Osteoblast (primary cell): Measurements from ENCODE around the gene CROCC. TPM values are rescaled to one million over a fixed set of nuclear protein-coding genes. Genes with fewer than 3 reads are reported as not detected.
"Not testable (repeated sequence)": the region's sequence is repeated elsewhere in the genome, so short reads cannot be mapped to it uniquely, and the experiment has no call there.

Experiments
- DNase-seq: peaks from one replicate; pipeline ENCODE4 v3.0.0; 2011; ENCODE audit warnings: low spot score, mixed read lengths; ENCODE audit not compliant: insufficient read length; ENCODE audit errors: missing footprints
- H2AFZ ChIP-seq: 2 replicates; pipeline ENCODE4 v1.6.0; 2011; ENCODE audit warnings: mild to moderate bottlenecking, low read length
- H3K27ac ChIP-seq: 2 replicates; pipeline ENCODE4 v1.5.1; 2011; ENCODE audit warnings: mild to moderate bottlenecking, low read depth, low read length, moderate library complexity
- H3K27me3 ChIP-seq: 2 replicates; pipeline ENCODE4 v1.6.0; 2012; ENCODE audit warnings: mild to moderate bottlenecking, control low read depth, inconsistent platforms, low read length, moderate library complexity; ENCODE audit not compliant: insufficient read depth
- H3K36me3 ChIP-seq: 2 replicates; pipeline ENCODE4 v1.5.1; 2011; ENCODE audit warnings: mild to moderate bottlenecking, low read length, control low read depth, moderate library complexity; ENCODE audit not compliant: insufficient read depth
- H3K4me1 ChIP-seq: 2 replicates; pipeline ENCODE4 v1.5.1; 2011; ENCODE audit warnings: mild to moderate bottlenecking, low read length, control low read depth, moderate library complexity; ENCODE audit not compliant: insufficient read depth
- H3K4me2 ChIP-seq: 2 replicates; pipeline ENCODE4 v1.6.0; 2011; ENCODE audit warnings: mild to moderate bottlenecking, low read length; ENCODE audit not compliant: insufficient read depth
- H3K4me3 ChIP-seq: fragments of 200-600 bp; sonication (generic); 3 replicates; pipeline ENCODE4 v1.5.1; 2012; ENCODE audit warnings: mild to moderate bottlenecking, low read length, inconsistent platforms; ENCODE audit not compliant: insufficient read depth
- H3K79me2 ChIP-seq: 2 replicates; pipeline ENCODE4 v1.6.0; 2012; ENCODE audit warnings: mild to moderate bottlenecking, low read length, control low read depth, inconsistent platforms; ENCODE audit not compliant: insufficient read depth
- H3K9me3 ChIP-seq: 2 replicates; pipeline ENCODE4 v1.5.1; 2011; ENCODE audit warnings: low read depth, low read length, control low read depth
- H4K20me1 ChIP-seq: 2 replicates; pipeline ENCODE4 v1.6.0; 2012; ENCODE audit warnings: mild to moderate bottlenecking, low read length, control low read depth; ENCODE audit not compliant: insufficient read depth
- CTCF ChIP-seq: IDR thresholded peaks from 2 replicates; pipeline ENCODE4 v1.5.1; 2011; ENCODE audit warnings: mild to moderate bottlenecking, low read depth, low read length, moderate library complexity; ENCODE audit errors: extremely low read depth
- total RNA-seq: library from RNA; depleted of rRNA; stranded (reverse); fragments of >200 nt; gene quantifications from 2 replicates; pipeline ENCODE4 v1.2.3, GENCODE V29; 2012

Gene CROCC
- total RNA-seq, 1 donor = 20.3 TPM

GRCh38 chr1:16900751-16901150 lies 21.0 kb upstream of the CROCC start:
- Histone ChIP-seq H3K79me2 (no peaks in the 10 kb centered on the region), H2AFZ (no peak overlapping the region), H4K20me1 (no peaks in the 10 kb centered on the region), H3K4me3 (no peak overlapping the region), H3K27ac (no peak overlapping the region), H3K27me3 (no peaks in the 10 kb centered on the region), H3K4me1 (peaks cover 25% of the 10 kb centered on the region), H3K9me3 (no peaks in the 10 kb centered on the region), H3K36me3 (no peaks in the 10 kb centered on the region), H3K4me2 (no peak overlapping the region)
- peak; percentile 21 for DNase-seq
- no peak for TF ChIP-seq CTCF

- H3K4me2 ChIP-seq, H3K9me3 ChIP-seq, DNase-seq, H3K36me3 ChIP-seq, H3K27me3 ChIP-seq, H3K79me2 ChIP-seq, H4K20me1 ChIP-seq, H3K27ac ChIP-seq, H3K4me3 ChIP-seq, H2AFZ ChIP-seq: not testable (repeated sequence)
- H3K4me1 ChIP-seq = peaks cover 27% of the 10 kb centered on the region
Measured at GRCh38 chr1:16901371-16901770, 20.4 kb upstream of the CROCC start.

GRCh38 chr1:16903054-16903453 lies 18.7 kb upstream of the CROCC start:
- H3K4me2 ChIP-seq = peak overlapping the region; percentile 100
- peak overlapping the region; percentile 66 for H2AFZ ChIP-seq
- H3K27ac ChIP-seq = peak overlapping the region; percentile 100
- H3K9me3 ChIP-seq = no peaks in the 10 kb centered on the region
- peak; percentile 18 for DNase-seq
- H3K4me1 ChIP-seq = peaks cover 27% of the 10 kb centered on the region
- no peaks in the 10 kb centered on the region for H4K20me1 ChIP-seq
- peak overlapping the region; percentile 89 for H3K4me3 ChIP-seq
- no peaks in the 10 kb centered on the region for H3K79me2 ChIP-seq
- TF ChIP-seq CTCF = no peak
- H3K36me3 ChIP-seq = no peaks in the 10 kb centered on the region
- no peaks in the 10 kb centered on the region for H3K27me3 ChIP-seq

GRCh38 chr1:16903458-16903796 lies 18.3 kb upstream of the CROCC start:
- no peaks in the 10 kb centered on the region for H3K36me3 ChIP-seq
- H3K4me3 ChIP-seq = peak overlapping the region; percentile 89
- no peaks in the 10 kb centered on the region for H4K20me1 ChIP-seq
- H3K27me3 ChIP-seq = no peaks in the 10 kb centered on the region
- H3K4me1 ChIP-seq = peaks cover 27% of the 10 kb centered on the region
- peak overlapping the region; percentile 100 for H3K4me2 ChIP-seq
- H3K9me3 ChIP-seq = no peaks in the 10 kb centered on the region
- peak overlapping the region; percentile 66 for H2AFZ ChIP-seq
- H3K27ac ChIP-seq = peak overlapping the region; percentile 100
- DNase-seq = peak; percentile 13
- TF ChIP-seq CTCF = no peak
- H3K79me2 ChIP-seq = no peaks in the 10 kb centered on the region
